Immature natural killer cell (primary cell): ENCODE data around the gene AK2. TPM values are rescaled to one million over a fixed set of nuclear protein-coding genes. Genes with fewer than 3 reads are reported as not detected.

ENCODE experiments used
- DNase-seq, 3 donors: peaks; one replicate each; pipeline ENCODE4 v3.0.0; 2022; ENCODE audit warnings: mixed read lengths in 1 of 3
- H3K27ac Mint-ChIP-seq, 6 donors: one replicate each; pipeline ENCODE4 v1.8.0; 2020; ENCODE audit warnings: mixed read lengths in 6 of 6, mild to moderate bottlenecking in 5 of 6, inconsistent platforms in 4 of 6, moderate library complexity in 3 of 6
- H3K27me3 Mint-ChIP-seq, 3 donors: one replicate each; pipeline ENCODE4 v1.8.0; 2020 to 2021; ENCODE audit warnings: low read depth in 3 of 3, mild to moderate bottlenecking in 3 of 3, mixed read lengths in 3 of 3, moderate library complexity in 3 of 3, inconsistent platforms in 1 of 3
- H3K36me3 Mint-ChIP-seq, 3 donors: one replicate each; pipeline ENCODE4 v1.8.0; 2020; ENCODE audit warnings: mixed read lengths in 3 of 3, inconsistent platforms in 2 of 3, mild to moderate bottlenecking in 2 of 3
- H3K4me1 Mint-ChIP-seq, 2 donors: one replicate each; pipeline ENCODE4 v1.8.0; 2020; ENCODE audit warnings: inconsistent platforms in 2 of 2, mild to moderate bottlenecking in 2 of 2, mixed read lengths in 2 of 2, moderate library complexity in 1 of 2
- H3K4me3 Mint-ChIP-seq, 5 donors: one replicate each; pipeline ENCODE4 v1.8.0; 2020; ENCODE audit warnings: mild to moderate bottlenecking in 5 of 5, mixed read lengths in 5 of 5, inconsistent platforms in 3 of 5, moderate library complexity in 3 of 5
- H3K9me3 Mint-ChIP-seq, 6 donors: one replicate each; pipeline ENCODE4 v1.8.0; 2020; ENCODE audit warnings: mild to moderate bottlenecking in 6 of 6, mixed read lengths in 6 of 6, inconsistent platforms in 4 of 6, moderate library complexity in 3 of 6
- polyA plus RNA-seq, 3 donors: library from polyadenylated mRNA; unstranded; fragments of 300-500 nt; fragmentation: Illumina TruSeq; gene quantifications; one replicate each; pipeline ENCODE4 v1.2.3, GENCODE V29; 2021

Gene AK2
- polyA plus RNA-seq, 3 donors from 2014 or later: 138 to 174 (median 143) TPM

DNA sequence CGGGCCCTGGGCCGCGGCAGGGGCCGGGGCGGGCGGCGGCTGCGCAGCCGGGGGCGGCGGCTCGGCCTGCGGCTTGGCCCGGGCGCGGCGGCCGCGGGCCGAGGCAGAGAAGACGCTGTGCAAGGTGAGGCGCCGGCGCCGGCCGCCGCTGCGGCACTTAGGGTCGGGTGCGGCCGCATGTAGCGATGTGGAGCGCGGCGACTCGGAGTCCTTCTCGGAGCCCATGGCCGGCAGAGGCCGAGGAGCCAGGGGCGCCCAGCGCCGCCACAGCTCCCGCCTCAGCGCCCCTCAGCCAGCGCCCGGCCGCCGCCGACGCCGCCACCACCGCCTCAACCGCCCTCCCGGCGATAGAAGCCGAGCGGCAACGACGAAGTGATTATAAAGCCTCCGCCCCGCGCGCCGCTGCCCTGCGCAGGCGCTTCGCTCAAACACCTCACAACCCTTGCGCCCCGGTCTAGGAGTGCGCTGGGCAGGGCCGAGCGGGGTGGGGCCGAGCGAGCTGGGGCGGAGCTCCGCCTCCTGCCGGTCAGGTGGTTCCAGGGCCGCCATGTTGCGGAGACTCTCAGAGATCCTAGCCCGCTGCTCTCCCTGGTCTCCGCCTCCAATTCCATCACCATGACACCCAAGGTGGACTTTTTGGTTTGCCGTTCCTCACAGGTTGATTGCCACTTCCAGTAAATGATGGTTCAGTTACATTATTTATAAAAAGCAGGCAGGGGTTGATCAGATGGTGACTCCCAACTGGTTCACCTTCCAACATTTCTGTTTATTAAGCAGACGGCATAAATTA, 72.0 kb downstream of the AK2 start, which contains the start of gene RNF19B:
Gene RNF19B (minus strand): TSS at position 349 of the 790 bp plus-strand sequence. CDS start 124 bp downstream, at position 225.
- Mint-ChIP-seq H3K4me3 (peak within 1 kb of the TSS; percentile 88 to 93 (median 92)), H3K36me3 (peaks cover 0 to 4% (median 3%) of the 10 kb centered on the region in 3 donors), H3K27ac (peak within 1 kb of the TSS; percentile 88 to 97 (median 95)), H3K4me1 (peaks cover 36 to 47% of the 10 kb centered on the region in 2 donors), H3K27me3 (peaks cover under 1 to 13% (median 9%) of the 10 kb centered on the region in 3 donors), H3K9me3 (no peaks in the 10 kb centered on the region)
- DNase-seq: peak; percentile 90 to 93 (median 92)

GRCh38 chr1:32963746-32964460, 72.8 kb downstream of the AK2 start:
- peaks cover 36 to 54% of the 10 kb centered on the region in 2 donors for H3K4me1 Mint-ChIP-seq
- H3K27me3 Mint-ChIP-seq: peaks cover 0 to 13% (median 9%) of the 10 kb centered on the region in 3 donors
- DNase-seq: peak; percentile 77 to 79 (median 78)
- peak overlapping the region; percentile 80 to 91 (median 89) for H3K27ac Mint-ChIP-seq
- no peaks in the 10 kb centered on the region for H3K9me3 Mint-ChIP-seq
- H3K4me3 Mint-ChIP-seq: peak overlapping the region; percentile 80 to 92 (median 88)
- peaks cover 0 to 4% (median 0%) of the 10 kb centered on the region in 3 donors for H3K36me3 Mint-ChIP-seq

GRCh38 chr1:32962248-32962896, 74.3 kb downstream of the AK2 start:
- Mint-ChIP-seq H3K27me3 (peaks cover 0 to 10% (median 9%) of the 10 kb centered on the region in 3 donors), H3K4me1 (peaks cover 42 to 68% of the 10 kb centered on the region in 2 donors), H3K27ac (peak overlapping the region; percentile 47 to 89 (median 78)), H3K36me3 (no peaks in the 10 kb centered on the region), H3K9me3 (no peaks in the 10 kb centered on the region), H3K4me3 (peak overlapping the region; percentile 80 to 92 (median 88))
- DNase-seq: peak; percentile 50 to 55 (median 53)

GRCh38 chr1:32960819-32961355, 75.8 kb downstream of the AK2 start:
- DNase-seq: no peak
- H3K4me3 Mint-ChIP-seq: peak overlapping the region in 3 of 5 donors; percentile 11 to 60 (median 50)

GRCh38 chr1:32960342-32960741, 76.3 kb downstream of the AK2 start:
- DNase-seq: no peak
- peaks cover 50 to 81% of the 10 kb centered on the region in 2 donors for H3K4me1 Mint-ChIP-seq
- H3K4me3 Mint-ChIP-seq: peak overlapping the region in 1 of 5 donors; percentile 47
- H3K27ac Mint-ChIP-seq: peak overlapping the region; percentile 24 to 70 (median 50)
- peaks cover 0 to 10% (median 9%) of the 10 kb centered on the region in 3 donors for H3K27me3 Mint-ChIP-seq
- H3K9me3 Mint-ChIP-seq: no peaks in the 10 kb centered on the region
- H3K36me3 Mint-ChIP-seq: no peaks in the 10 kb centered on the region

More at GRCh38 chr1:32960819-32961355, 75.8 kb downstream of the AK2 start:
- H3K27ac Mint-ChIP-seq: peak overlapping the region in 5 of 6 donors; percentile 37 to 75 (median 61)
- no peaks in the 10 kb centered on the region for H3K36me3 Mint-ChIP-seq
- H3K4me1 Mint-ChIP-seq: peaks cover 47 to 78% of the 10 kb centered on the region in 2 donors
- H3K27me3 Mint-ChIP-seq: peaks cover 0 to 10% (median 9%) of the 10 kb centered on the region in 3 donors
- H3K9me3 Mint-ChIP-seq: no peaks in the 10 kb centered on the region

- H3K27me3 Mint-ChIP-seq: peaks cover 0 to 6% (median 5%) of the 10 kb centered on the region in 3 donors
- DNase-seq: no peak
- H3K4me1 Mint-ChIP-seq: peaks cover 53 to 83% of the 10 kb centered on the region in 2 donors
- peaks cover 0 to 6% (median 0%) of the 10 kb centered on the region in 3 donors for H3K36me3 Mint-ChIP-seq
- H3K9me3 Mint-ChIP-seq: no peaks in the 10 kb centered on the region
- H3K4me3 Mint-ChIP-seq: no peak overlapping the region
- H3K27ac Mint-ChIP-seq: peak overlapping the region in 1 of 6 donors; percentile 58
Measured at GRCh38 chr1:32958827-32959226, 77.9 kb downstream of the AK2 start.

Other genes with a start within 250 kb of the AK2 start
- 100 to 1,000 TPM; 103 to 168 (median 129) TPM for gene YARS1, start 219.5 kb downstream of the AK2 start, polyA plus RNA-seq
- gene S100PBP, start 219.2 kb downstream of the AK2 start, polyA plus RNA-seq: 10 to 100 TPM in 2 of 3 donors, 1 to 10 TPM in 1; 9.9 to 21.4 (median 15.8) TPM
- gene FNDC5, start 166.0 kb downstream of the AK2 start, polyA plus RNA-seq: not detected
- not detected for gene HPCA, start 150.4 kb downstream of the AK2 start, polyA plus RNA-seq
- gene TMEM54, start 135.5 kb downstream of the AK2 start, polyA plus RNA-seq: not detected
- gene RNF19B, start 72.1 kb downstream of the AK2 start, polyA plus RNA-seq: 1 to 10 TPM; 1.0 to 3.2 (median 2.8) TPM
- gene AZIN2, start 44.3 kb upstream of the AK2 start, polyA plus RNA-seq: 1 to 10 TPM; 1.6 to 2.9 (median 1.8) TPM
- 1 to 10 TPM in 2 of 3 donors, not detected in 1; 2.5 to 8.0 TPM for gene TRIM62, start 145.2 kb upstream of the AK2 start, polyA plus RNA-seq
- gene ZNF362, start 219.6 kb upstream of the AK2 start, polyA plus RNA-seq: 10 to 100 TPM in 2 of 3 donors, 1 to 10 TPM in 1; 5.5 to 37.9 (median 16.2) TPM